HUES48 (cell line): ENCODE measurements around the gene DRD3.

ENCODE experiments used
- H3K27ac ChIP-seq: one replicate; pipeline ENCODE4 v1.7.0; 2013; ENCODE audit warnings: low read depth, low read length, inconsistent platforms
- H3K27me3 ChIP-seq: 2 replicates; pipeline ENCODE4 v1.6.1; 2013; ENCODE audit warnings: mild to moderate bottlenecking, low read length; ENCODE audit not compliant: control insufficient read depth, insufficient read depth
- H3K36me3 ChIP-seq: 2 replicates; pipeline ENCODE4 v1.6.1; 2013; ENCODE audit warnings: low read length; ENCODE audit not compliant: control insufficient read depth, insufficient read depth
- H3K4me1 ChIP-seq: 2 replicates; pipeline ENCODE4 v1.6.1; 2013; ENCODE audit warnings: mild to moderate bottlenecking, low read length; ENCODE audit not compliant: control insufficient read depth, insufficient read depth
- H3K4me3 ChIP-seq: 2 replicates; pipeline ENCODE4 v1.5.1; 2013; ENCODE audit warnings: mild to moderate bottlenecking, low read depth, low read length
- H3K9ac ChIP-seq: 2 replicates; pipeline ENCODE4 v1.6.1; 2013; ENCODE audit warnings: mild to moderate bottlenecking, low read depth, low read length, moderate library complexity
- H3K9me3 ChIP-seq: 2 replicates; pipeline ENCODE4 v1.6.1; 2013; ENCODE audit warnings: low read length; ENCODE audit not compliant: control insufficient read depth, insufficient read depth

DRD3 gene

GRCh38 chr3:114151091-114151490 is 27.8 kb downstream of the DRD3 start:
- no peaks in the 10 kb centered on the region for H3K27me3 ChIP-seq
- no peaks in the 10 kb centered on the region for H3K9me3 ChIP-seq
- H3K4me1 ChIP-seq, result peaks cover 49% of the 10 kb centered on the region
- no peaks in the 10 kb centered on the region for H3K36me3 ChIP-seq
- no peak overlapping the region for H3K9ac ChIP-seq
- no peak overlapping the region for H3K27ac ChIP-seq
- H3K4me3 ChIP-seq, result no peak overlapping the region

DNA sequence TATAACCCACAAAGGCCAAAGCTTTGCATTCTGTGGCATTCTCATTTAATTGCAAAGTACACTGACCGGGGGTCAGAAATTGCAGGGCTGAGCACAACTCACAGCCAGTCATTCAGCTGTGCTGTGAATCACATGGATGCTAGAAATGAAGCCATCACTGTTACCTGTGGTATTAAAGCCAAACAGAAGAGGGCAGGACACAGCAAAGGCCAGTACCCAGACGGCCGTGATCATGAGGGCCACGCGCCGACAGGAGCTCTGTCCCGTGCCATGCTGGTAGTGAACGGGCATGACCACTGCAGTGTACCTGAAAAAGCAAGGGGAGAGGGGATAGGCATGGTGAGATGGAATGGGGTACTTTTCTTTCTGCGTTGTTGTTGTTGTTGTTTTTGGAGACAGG is 31.6 kb downstream of the DRD3 start:
- no peaks in the 10 kb centered on the region for H3K36me3 ChIP-seq
- no peak overlapping the region for H3K27ac ChIP-seq
- H3K4me1 ChIP-seq, result peaks cover 17% of the 10 kb centered on the region
- no peaks in the 10 kb centered on the region for H3K9me3 ChIP-seq
- H3K9ac ChIP-seq, result no peak overlapping the region
- H3K4me3 ChIP-seq, result no peak overlapping the region
- H3K27me3 ChIP-seq, result no peaks in the 10 kb centered on the region

DNA sequence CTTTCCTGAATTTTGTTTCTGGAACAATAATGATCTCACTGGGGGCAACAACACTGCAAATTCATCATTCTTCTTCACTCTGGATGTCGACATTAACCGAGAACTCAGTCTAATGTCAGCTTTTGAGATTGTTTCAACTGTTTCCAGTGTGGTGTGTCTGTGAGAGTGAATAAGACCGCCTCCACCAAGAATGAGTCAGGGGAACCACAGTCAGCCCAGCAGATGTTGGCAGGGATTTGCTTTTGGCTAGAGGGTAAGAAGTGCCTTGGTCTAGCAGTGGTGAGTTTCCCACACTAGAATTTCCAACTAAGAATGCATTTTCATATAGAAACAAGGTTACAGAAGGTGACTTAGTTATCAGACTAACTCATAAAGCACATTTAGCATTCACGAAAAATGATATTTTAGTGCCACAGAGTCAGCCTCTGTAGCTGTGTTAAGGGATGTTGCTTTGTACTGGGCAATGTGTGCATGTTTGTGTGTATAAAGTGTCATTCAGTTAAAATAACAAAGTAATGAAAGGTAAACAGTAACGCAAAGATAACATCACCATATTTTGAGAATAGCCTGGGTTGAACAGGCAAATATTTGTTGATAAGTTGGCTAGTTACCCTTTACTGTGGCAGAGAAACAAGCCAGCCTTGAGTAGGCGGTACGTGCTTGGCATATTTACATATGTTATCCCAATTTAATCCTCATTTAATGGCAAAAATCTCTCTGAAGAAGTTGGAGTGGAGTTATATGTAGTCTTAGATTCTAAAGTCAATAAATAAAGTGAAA is 33.8 kb downstream of the DRD3 start:
- H3K36me3 ChIP-seq, result no peaks in the 10 kb centered on the region
- no peak overlapping the region for H3K9ac ChIP-seq
- H3K27ac ChIP-seq, result no peak overlapping the region
- H3K4me3 ChIP-seq, result no peak overlapping the region
- H3K9me3 ChIP-seq, result no peaks in the 10 kb centered on the region
- H3K4me1 ChIP-seq, result peaks cover 2% of the 10 kb centered on the region; the same call in 1 of the 2 replicates
- H3K27me3 ChIP-seq, result no peaks in the 10 kb centered on the region

GRCh38 chr3:114143817-114144216 is 35.0 kb downstream of the DRD3 start:
- no peak overlapping the region for H3K9ac ChIP-seq
- peaks cover 2% of the 10 kb centered on the region; the same call in 1 of the 2 replicates for H3K4me1 ChIP-seq
- no peaks in the 10 kb centered on the region for H3K27me3 ChIP-seq
- no peak overlapping the region for H3K27ac ChIP-seq
- no peak overlapping the region for H3K4me3 ChIP-seq
- H3K9me3 ChIP-seq, result no peaks in the 10 kb centered on the region
- no peaks in the 10 kb centered on the region for H3K36me3 ChIP-seq

- no peaks in the 10 kb centered on the region for H3K27me3 ChIP-seq
- no peak overlapping the region for H3K4me3 ChIP-seq
- no peaks in the 10 kb centered on the region for H3K4me1 ChIP-seq
- H3K9ac ChIP-seq, result no peak overlapping the region
- H3K27ac ChIP-seq, result no peak overlapping the region
- no peaks in the 10 kb centered on the region for H3K9me3 ChIP-seq
- no peaks in the 10 kb centered on the region for H3K36me3 ChIP-seq
These were observed 39.0 kb downstream of the DRD3 start for GRCh38 chr3:114139836-114140235.

GRCh38 chr3:114133947-114134346 is 44.9 kb downstream of the DRD3 start:
- no peak overlapping the region for H3K27ac ChIP-seq
- H3K36me3 ChIP-seq, result no peaks in the 10 kb centered on the region
- no peaks in the 10 kb centered on the region for H3K9me3 ChIP-seq
- no peaks in the 10 kb centered on the region for H3K4me1 ChIP-seq
- H3K27me3 ChIP-seq, result no peaks in the 10 kb centered on the region
- H3K4me3 ChIP-seq, result no peak overlapping the region
- no peak overlapping the region for H3K9ac ChIP-seq

DNA sequence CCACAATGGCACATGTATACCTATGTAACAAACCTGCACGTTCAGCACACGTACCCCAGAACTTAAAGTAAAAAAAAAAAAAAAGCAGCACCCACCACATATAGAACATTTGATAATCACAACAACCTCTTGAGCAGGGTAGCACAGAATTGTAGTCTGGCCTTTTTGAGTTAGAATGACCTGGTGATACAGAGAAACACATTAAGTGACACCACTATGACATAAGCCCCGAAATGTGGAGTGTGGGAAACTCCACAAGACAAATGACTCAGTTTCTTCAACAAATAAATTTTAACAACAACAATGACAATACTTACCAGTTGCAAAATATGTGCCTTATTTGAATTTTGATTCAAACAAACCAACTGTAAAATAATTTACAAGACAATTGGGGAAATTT is 46.4 kb downstream of the DRD3 start:
- H3K27me3 ChIP-seq, result no peaks in the 10 kb centered on the region
- no peak overlapping the region for H3K4me3 ChIP-seq
- no peak overlapping the region for H3K27ac ChIP-seq
- no peaks in the 10 kb centered on the region for H3K9me3 ChIP-seq
- H3K36me3 ChIP-seq, result no peaks in the 10 kb centered on the region
- no peak overlapping the region for H3K9ac ChIP-seq
- H3K4me1 ChIP-seq, result no peaks in the 10 kb centered on the region

GRCh38 chr3:114128826-114129225 is 50.0 kb downstream of the DRD3 start:
- Histone ChIP-seq H3K9me3 (no peaks in the 10 kb centered on the region), H3K4me1 (no peaks in the 10 kb centered on the region), H3K27ac (no peak overlapping the region), H3K36me3 (no peaks in the 10 kb centered on the region), H3K4me3 (no peak overlapping the region), H3K27me3 (no peaks in the 10 kb centered on the region), H3K9ac (no peak overlapping the region)

DNA sequence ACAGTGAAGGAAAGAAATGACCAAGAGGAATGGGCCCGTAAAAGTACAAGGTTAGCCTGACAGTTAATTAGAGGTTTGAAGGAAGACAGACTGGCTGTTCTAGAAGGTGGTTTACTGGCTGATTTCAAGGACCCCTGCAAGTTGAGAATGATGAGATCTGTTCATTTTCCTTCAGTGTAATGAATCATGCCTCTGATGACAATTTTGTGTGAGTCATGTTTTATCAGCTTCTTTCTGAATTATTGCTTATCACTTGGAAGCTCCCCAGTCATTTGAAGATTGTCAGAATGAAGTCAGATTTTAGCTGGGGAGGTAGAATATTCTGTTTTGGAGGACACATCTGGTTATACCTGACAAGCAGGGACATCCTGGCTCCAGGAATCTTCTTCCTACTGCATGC is 50.6 kb downstream of the DRD3 start:
- H3K4me3 ChIP-seq, result no peak overlapping the region
- no peak overlapping the region for H3K27ac ChIP-seq
- H3K36me3 ChIP-seq, result no peaks in the 10 kb centered on the region
- no peaks in the 10 kb centered on the region for H3K9me3 ChIP-seq
- no peak overlapping the region for H3K9ac ChIP-seq
- H3K27me3 ChIP-seq, result no peaks in the 10 kb centered on the region
- no peaks in the 10 kb centered on the region for H3K4me1 ChIP-seq

DNA sequence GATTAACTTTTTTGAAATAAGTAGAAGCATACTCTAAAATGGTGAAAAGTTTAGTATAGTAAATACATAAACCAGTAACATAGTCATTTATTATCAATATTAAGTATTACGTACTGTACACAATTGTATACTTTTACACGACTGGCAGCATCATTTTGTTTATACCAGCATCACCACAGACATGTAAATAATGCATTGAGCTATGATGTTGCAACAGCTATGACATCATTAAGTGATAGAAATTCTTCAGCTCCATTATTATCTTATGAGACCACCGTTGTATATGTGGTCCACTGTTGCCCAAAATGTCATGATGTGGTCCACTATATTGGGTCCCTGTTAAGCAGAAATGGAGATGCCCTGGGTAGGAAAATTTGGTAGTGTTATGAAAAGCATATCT is 51.3 kb downstream of the DRD3 start:
- Histone ChIP-seq H3K36me3 (no peaks in the 10 kb centered on the region), H3K9ac (no peak overlapping the region), H3K27me3 (no peaks in the 10 kb centered on the region), H3K4me3 (no peak overlapping the region), H3K9me3 (no peaks in the 10 kb centered on the region), H3K4me1 (no peaks in the 10 kb centered on the region), H3K27ac (no peak overlapping the region)

GRCh38 chr3:114126461-114126860 is 52.4 kb downstream of the DRD3 start:
- Histone ChIP-seq H3K9ac (no peak overlapping the region), H3K4me1 (no peaks in the 10 kb centered on the region), H3K4me3 (no peak overlapping the region), H3K27me3 (no peaks in the 10 kb centered on the region), H3K36me3 (no peaks in the 10 kb centered on the region), H3K27ac (no peak overlapping the region), H3K9me3 (no peaks in the 10 kb centered on the region)
